GM23338 (cell line): ENCODE results near the gene DCN.

Source experiments
- CREB1 ChIP-seq: fragments of 250-450 bp; sonication (Bioruptor Pico); IDR thresholded peaks from 2 replicates; pipeline ENCODE4 v1.5.0; 2020; ENCODE audit warnings: low read depth, mild to moderate bottlenecking, moderate library complexity
- CTCF ChIP-seq, 2 experiments: fragments of 200-600 bp in 1 of 2; sonication (generic) in 1 of 2; conservative IDR thresholded peaks; 2 replicates each; pipeline versions ENCODE4 v1.5.1 to v1.6.1; 2016 to 2017; ENCODE audit warnings: antibody characterized with exemption in 2 of 2, low read depth in 2 of 2, mild to moderate bottlenecking in 2 of 2, moderate library complexity in 1 of 2
- EZH2 ChIP-seq: fragments of 200-600 bp; sonication (generic); IDR thresholded peaks from one replicate; pipeline ENCODE4 v1.8.0; 2017; ENCODE audit warnings: antibody characterized with exemption, mild to moderate bottlenecking, low read depth; ENCODE audit not compliant: unreplicated experiment
- EZH2phosphoT487 ChIP-seq: fragments of 200-600 bp; sonication (generic); IDR thresholded peaks from one replicate; pipeline ENCODE4 v1.8.1; 2018; ENCODE audit warnings: antibody characterized with exemption; ENCODE audit not compliant: unreplicated experiment
- JUNB ChIP-seq: IDR thresholded peaks from one replicate; pipeline ENCODE4 v1.6.1; 2016; ENCODE audit warnings: antibody characterized with exemption; ENCODE audit not compliant: unreplicated experiment
- POLR2AphosphoS5 ChIP-seq: IDR thresholded peaks from 2 replicates; pipeline ENCODE4 v1.6.1; 2016; ENCODE audit warnings: antibody characterized with exemption, low read depth
- REST ChIP-seq: IDR thresholded peaks from one replicate; pipeline ENCODE4 v1.6.1; 2018; ENCODE audit warnings: antibody characterized with exemption; ENCODE audit not compliant: unreplicated experiment
- STAT1 ChIP-seq: IDR thresholded peaks from one replicate; pipeline ENCODE4 v1.6.1; 2016; ENCODE audit warnings: antibody characterized with exemption; ENCODE audit not compliant: unreplicated experiment
- ZNF114 ChIP-seq: fragments of 250-450 bp; sonication (Bioruptor Pico); IDR thresholded peaks from 2 replicates; pipeline ENCODE4 v1.5.0; 2020; ENCODE audit warnings: mild to moderate bottlenecking, moderate library complexity
- ZNF331 ChIP-seq: fragments of 250-450 bp; sonication (Bioruptor Pico); IDR thresholded peaks from 2 replicates; pipeline ENCODE4 v1.5.0; 2020; ENCODE audit warnings: low read depth, mild to moderate bottlenecking, moderate library complexity
- TF ChIP-seq, protein P1 (sequence below): IDR thresholded peaks from 2 replicates; pipeline ENCODE4 v1.6.1; 2016; ENCODE audit warnings: antibody characterized with exemption

DNA sequence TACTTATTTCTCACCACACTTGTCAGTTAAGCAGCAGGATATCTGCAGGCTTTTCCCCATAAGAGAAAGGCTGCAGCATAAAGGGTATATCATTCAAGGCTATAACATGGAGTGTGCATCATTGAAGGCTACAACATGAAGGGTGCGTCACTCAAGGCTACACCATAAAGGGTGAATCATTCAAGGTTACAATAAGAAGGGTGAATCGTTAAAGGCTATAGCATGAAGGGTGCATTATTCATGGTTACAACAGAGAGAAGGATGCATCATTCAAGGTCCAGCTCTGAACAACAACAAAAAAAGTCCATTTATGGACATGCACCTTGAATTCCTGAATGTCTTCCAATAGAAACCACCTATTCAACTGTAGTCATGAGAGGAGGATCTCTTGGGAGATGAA, 38.6 kb downstream of the DCN start:
- no peak for TF ChIP-seq POLR2AphosphoS5
- TF ChIP-seq CTCF (conservative IDR thresholded peaks at IDR 0.05; ENCODE audit: low read depth in 2 of 2), result no peak
- no peak for TF ChIP-seq EZH2
- no peak for TF ChIP-seq JUNB
- TF ChIP-seq EZH2phosphoT487, result no peak
- TF ChIP-seq REST, result no peak
- no peak for TF ChIP-seq CREB1
- no peak for TF ChIP-seq ZNF114
- no peak for TF ChIP-seq STAT1
- no peak for TF ChIP-seq ZNF331 (CRISPR knock-in tag)
- TF ChIP-seq, protein P1, sequence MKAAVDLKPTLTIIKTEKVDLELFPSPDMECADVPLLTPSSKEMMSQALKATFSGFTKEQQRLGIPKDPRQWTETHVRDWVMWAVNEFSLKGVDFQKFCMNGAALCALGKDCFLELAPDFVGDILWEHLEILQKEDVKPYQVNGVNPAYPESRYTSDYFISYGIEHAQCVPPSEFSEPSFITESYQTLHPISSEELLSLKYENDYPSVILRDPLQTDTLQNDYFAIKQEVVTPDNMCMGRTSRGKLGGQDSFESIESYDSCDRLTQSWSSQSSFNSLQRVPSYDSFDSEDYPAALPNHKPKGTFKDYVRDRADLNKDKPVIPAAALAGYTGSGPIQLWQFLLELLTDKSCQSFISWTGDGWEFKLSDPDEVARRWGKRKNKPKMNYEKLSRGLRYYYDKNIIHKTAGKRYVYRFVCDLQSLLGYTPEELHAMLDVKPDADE, result no peak
